B cell (primary cell): ENCODE measurements around the gene BABAM1. TPM values are rescaled to one million over a fixed set of nuclear protein-coding genes. Genes with fewer than 3 reads are reported as not detected.

Source experiments
- ATAC-seq: fragments of 200-7000 bp; cut with Tn5 transposase; one replicate; pipeline ENCODE4 v1.10.0; 2021; ENCODE audit warnings: low read depth, mild to moderate bottlenecking, moderate number of reproducible peaks, moderate library complexity
- CTCF ChIA-PET: fragments of 350-600 bp; sonication (Branson Sonifier 250); formaldehyde crosslinking; loops from one replicate; lab custom pipeline; 2021; ENCODE audit warnings: antibody characterized with exemption, inconsistent platforms; lab: Charles Lee
- POLR2A ChIA-PET: fragments of 350-600 bp; sonication (Branson Sonifier 250); formaldehyde crosslinking; loops from one replicate; lab custom pipeline; 2021; ENCODE audit warnings: antibody characterized with exemption; lab: Charles Lee
- DNase-seq: peaks from one replicate; pipeline ENCODE4 v3.0.0; 2013
- H2AFZ ChIP-seq: 2 replicates; pipeline ENCODE4 v1.6.1; 2012; ENCODE audit warnings: mild to moderate bottlenecking, low read depth, low read length; ENCODE audit not compliant: insufficient read depth, poor library complexity, severe bottlenecking
- H3K27ac ChIP-seq, 2 donors: 1 replicate in 1 of 2; 2 replicates in 1 of 2; pipeline ENCODE4 v1.5.1; 2012 to 2013; ENCODE audit warnings: low read length in 2 of 2, mild to moderate bottlenecking in 2 of 2, moderate library complexity in 1 of 2
- H3K27me3 ChIP-seq, 4 experiments: fragments of 200-600 bp in 1 of 4; sonication (generic) in 1 of 4; replicated peaks in 1 of 4; 1 replicate in 2 of 4; 2 replicates in 2 of 4; pipeline versions ENCODE4 v1.6.1 to v1.7.0; 2013 to 2016; ENCODE audit warnings: low read length in 3 of 4, mild to moderate bottlenecking in 2 of 4, mixed read lengths in 1 of 4, moderate library complexity in 1 of 4; ENCODE audit not compliant: insufficient read depth in 4 of 4, control insufficient read depth in 3 of 4; ENCODE audit errors: control extremely low read depth in 1 of 4
- H3K36me3 ChIP-seq, 2 experiments: replicated peaks in 1 of 2; 1 replicate in 1 of 2; 2 replicates in 1 of 2; pipeline versions ENCODE4 v1.6.1 to v1.7.1; 2013; ENCODE audit warnings: low read length in 1 of 2; ENCODE audit not compliant: insufficient read depth in 2 of 2, control insufficient read depth in 1 of 2; ENCODE audit errors: control extremely low read depth in 1 of 2, extremely low read depth in 1 of 2
- H3K4me1 ChIP-seq, 2 donors: fragments of 200-600 bp in 1 of 2; sonication (generic) in 1 of 2; 1 replicate in 1 of 2; 2 replicates in 1 of 2; pipeline versions ENCODE4 v1.5.1 to v1.6.1; 2013 to 2017; ENCODE audit warnings: low read length in 2 of 2; ENCODE audit not compliant: control insufficient read depth in 2 of 2, insufficient read depth in 2 of 2
- H3K4me2 ChIP-seq: replicated peaks from 2 replicates; pipeline ENCODE3; 2012; ENCODE audit warnings: mild to moderate bottlenecking, low read depth, low read length; ENCODE audit not compliant: poor library complexity, severe bottlenecking
- H3K4me3 ChIP-seq, 5 experiments: fragments of 200-600 bp in 1 of 5; sonication (generic) in 1 of 5; 1 replicate in 3 of 5; 2 replicates in 2 of 5; pipeline versions ENCODE4 v1.5.1 to v1.7.0; 2011 to 2016; ENCODE audit warnings: low read length in 4 of 5, mild to moderate bottlenecking in 4 of 5, low read depth in 2 of 5, control low read depth in 1 of 5, moderate library complexity in 1 of 5; ENCODE audit not compliant: insufficient read depth in 1 of 5; ENCODE audit errors: control extremely low read depth in 1 of 5, extremely low read depth in 1 of 5
- H3K79me2 ChIP-seq: fragments of 200-600 bp; sonication (generic); one replicate; pipeline ENCODE4 v1.6.0; 2016; ENCODE audit warnings: low read length; ENCODE audit not compliant: control insufficient read depth, insufficient read depth
- H3K9ac ChIP-seq: fragments of 200-600 bp; sonication (generic); 2 replicates; pipeline ENCODE4 v1.6.1; 2017; ENCODE audit warnings: mild to moderate bottlenecking, low read length, moderate library complexity
- H3K9me3 ChIP-seq, 3 donors: one replicate each; pipeline versions ENCODE4 v1.6.1 to v1.7.1; 2013; ENCODE audit warnings: low read length in 2 of 3; ENCODE audit not compliant: control insufficient read depth in 2 of 3, insufficient read depth in 1 of 3; ENCODE audit errors: control extremely low read depth in 1 of 3
- H4K20me1 ChIP-seq: 2 replicates; pipeline ENCODE4 v1.6.0; 2012; ENCODE audit warnings: mild to moderate bottlenecking, low read length; ENCODE audit not compliant: insufficient read depth, control insufficient read depth, poor library complexity, severe bottlenecking
- H3K27ac Mint-ChIP-seq: one replicate; pipeline ENCODE4 v1.8.0; 2021; ENCODE audit warnings: mixed read lengths
- H3K27me3 Mint-ChIP-seq: one replicate; pipeline ENCODE4 v1.8.0; 2021; ENCODE audit warnings: mixed read lengths
- H3K4me1 Mint-ChIP-seq: one replicate; pipeline ENCODE4 v1.8.0; 2021; ENCODE audit warnings: mixed read lengths
- H3K4me3 Mint-ChIP-seq: one replicate; pipeline ENCODE4 v1.8.0; 2021; ENCODE audit warnings: mixed read lengths
- H3K9me3 Mint-ChIP-seq: one replicate; pipeline ENCODE4 v1.8.0; 2022; ENCODE audit warnings: mixed read lengths; ENCODE audit not compliant: insufficient read depth
- CTCF ChIP-seq: fragments of 200-600 bp; IDR thresholded peaks from one replicate; pipeline ENCODE4 v1.8.0; 2022; ENCODE audit warnings: antibody characterized with exemption, mild to moderate bottlenecking
- EZH2 ChIP-seq: IDR thresholded peaks from 2 replicates; pipeline ENCODE4 v1.6.1; 2012; ENCODE audit warnings: borderline replicate concordance, low read depth, mild to moderate bottlenecking, moderate library complexity, low read length; ENCODE audit not compliant: insufficient read depth, poor library complexity, severe bottlenecking
- WGBS: methylation state at CpG from one replicate; pipeline ENCODE4 v1.1.5; 2013; ENCODE audit warnings: missing lambda C conversion rate; ENCODE audit not compliant: insufficient coverage; 5-methylcytosine and 5-hydroxymethylcytosine counted together
- intact Hi-C: fragments of 100-400 bp; cut with micrococcal nuclease; formaldehyde crosslinking; loops from one replicate; pipeline ENCODE4 v1.10.0; 2022
- polyA plus RNA-seq: library from polyadenylated mRNA; depleted of rRNA; stranded (reverse); fragments of >200 nt; gene quantifications from 2 replicates; pipeline ENCODE4 v1.2.3, GENCODE V29; 2012
- total RNA-seq, 2 donors: library from RNA; stranded (reverse); fragments of 120-200 nt in 1 of 2; gene quantifications; 1 replicate in 1 of 2; 2 replicates in 1 of 2; pipeline versions ENCODE4 v1.2.3 to v1.2.4, GENCODE V29; 2013 to 2022

The BABAM1 gene
- total and polyA plus RNA-seq, 2 donors (not counting 1 experiment from before 2014, with no cell fraction given), result 105 to 129 TPM

GRCh38 chr19:17235971-17236777, 31.1 kb upstream of the BABAM1 start:
- no peaks in the 10 kb centered on the region for H3K27me3 ChIP-seq
- peak overlapping the region; percentile 98 for H3K4me2 ChIP-seq
- no peaks in the 10 kb centered on the region for H3K9me3 Mint-ChIP-seq
- intact Hi-C loops, result loop anchor here (1.0 kb wide), 3 partner anchors 9 to 21 kb away; partner anchors contain the start of genes NR2F6, OCEL1 and USE1
- H3K27ac ChIP-seq, result no peak overlapping the region
- peak overlapping the region; percentile 80 for H3K4me3 Mint-ChIP-seq
- DNase-seq (peak; percentile 18), ATAC-seq (no peak)
- no CpG with 5 or more reads among the region's 27 CpGs for WGBS
- H3K4me1 ChIP-seq, result peaks cover 8 to 11% of the 10 kb centered on the region in 2 donors
- peak overlapping the region in 3 of 5 experiments; percentile 56 to 69 (median 61) for H3K4me3 ChIP-seq
- H3K36me3 ChIP-seq, result no peaks in the 10 kb centered on the region
- H4K20me1 ChIP-seq, result no peaks in the 10 kb centered on the region
- peaks cover 10% of the 10 kb centered on the region for H3K4me1 Mint-ChIP-seq
- peaks cover 7% of the 10 kb centered on the region for H3K79me2 ChIP-seq
- ChIA-PET CTCF (interaction anchor here (0.7 to 2.7 kb wide), 23 partner anchors 8 to 521 kb away, joined by 3 to 19 read pairs (median 6); partner anchors contain the start of genes BABAM1, MRPL34, MVB12A and OCEL1), POLR2A (interaction anchor here (0.8 to 1.6 kb wide), 6 partner anchors 9 to 47 kb away, joined by 3 to 5 read pairs (median 4); partner anchors contain the start of gene USE1)
- TF ChIP-seq EZH2 (no peak), CTCF (no peak)
- H3K9ac ChIP-seq, result peak overlapping the region; percentile 70
- peaks cover 0 to 4% (median 0%) of the 10 kb centered on the region in 3 donors for H3K9me3 ChIP-seq
- H3K27me3 Mint-ChIP-seq, result no peaks in the 10 kb centered on the region
- H3K27ac Mint-ChIP-seq, result no peak overlapping the region
- peak overlapping the region; percentile 95 for H2AFZ ChIP-seq
